GM12891 (cell line): Measurements from ENCODE around the gene LAMB4. TPM values are rescaled to one million over a fixed set of nuclear protein-coding genes. Genes with fewer than 3 reads are reported as not detected.

Source experiments
- DNase-seq: peaks from one replicate; pipeline ENCODE4 v3.0.0; 2011; ENCODE audit warnings: low spot score; ENCODE audit not compliant: insufficient read length
- FAIRE-seq: peaks from 2 replicates; lab custom pipeline; 2011; peaks lifted over from hg19 to GRCh38; lab: Jason Lieb, UNC
- PAX5 ChIP-seq: IDR thresholded peaks from 2 replicates; pipeline ENCODE4 v1.6.1; 2011; ENCODE audit warnings: low read length, moderate library complexity, mild to moderate bottlenecking; ENCODE audit not compliant: insufficient read depth, severe bottlenecking
- POLR2A ChIP-seq: IDR thresholded peaks from 2 replicates; pipeline ENCODE4 v1.6.1; 2011; ENCODE audit warnings: low read depth, low read length, control low read depth
- POLR2AphosphoS5 ChIP-seq: IDR thresholded peaks from 2 replicates; pipeline ENCODE4 v1.6.1; 2011; ENCODE audit warnings: low read depth, low read length, control low read depth
- POU2F2 ChIP-seq: IDR thresholded peaks from 2 replicates; pipeline ENCODE4 v1.6.1; 2011; ENCODE audit warnings: low read depth, mild to moderate bottlenecking, control low read depth, low read length, moderate library complexity
- SPI1 ChIP-seq: IDR thresholded peaks from 2 replicates; pipeline ENCODE4 v1.6.1; 2011; ENCODE audit warnings: low read depth, low read length, control low read depth
- TAF1 ChIP-seq: IDR thresholded peaks from 2 replicates; pipeline ENCODE4 v1.6.1; 2011; ENCODE audit warnings: low read depth, low read length, control low read depth
- polyA plus RNA-seq: library from polyadenylated mRNA; unstranded; fragments of >200 nt; gene quantifications from one replicate; pipeline ENCODE4 v1.2.1, GENCODE V29; 2012; ENCODE audit warnings: low read depth, missing spikeins, inconsistent platforms; ENCODE audit not compliant: missing spikeins

LAMB4 gene
- polyA plus RNA-seq, result 0.06 TPM

- DNase-seq (no peak), FAIRE-seq (no peak)
- no peak for TF ChIP-seq POLR2AphosphoS5
Observed at GRCh38 chr7:108130261-108130660, at the start of gene LAMB4. LAMB4 (minus strand) TSS chr7:108130361; CDS start chr7:108123164, 7,197 bp downstream.

GRCh38 chr7:108178398-108178797 lies 48.2 kb upstream of the LAMB4 start:
- FAIRE-seq (no peak), DNase-seq (no peak)
- no peak for TF ChIP-seq POLR2A
- no peak for TF ChIP-seq TAF1
- no peak for TF ChIP-seq SPI1
- no peak for TF ChIP-seq POU2F2
- TF ChIP-seq PAX5, result no peak
- TF ChIP-seq POLR2AphosphoS5, result no peak

GRCh38 chr7:108171164-108171563 lies 41.0 kb upstream of the LAMB4 start:
- TF ChIP-seq POU2F2 (no peak), POLR2AphosphoS5 (no peak), TAF1 (no peak), PAX5 (no peak), POLR2A (no peak), SPI1 (no peak)
- FAIRE-seq, result no peak
- DNase-seq, result no peak

GRCh38 chr7:108170251-108170650 lies 40.1 kb upstream of the LAMB4 start:
- no peak for TF ChIP-seq POU2F2
- no peak for TF ChIP-seq POLR2AphosphoS5
- TF ChIP-seq PAX5, result no peak
- TF ChIP-seq SPI1, result no peak
- TF ChIP-seq TAF1, result no peak
- DNase-seq (no peak), FAIRE-seq (no peak)

GRCh38 chr7:108167460-108167859 lies 37.3 kb upstream of the LAMB4 start:
- DNase-seq, result no peak
- FAIRE-seq, result no peak
- TF ChIP-seq TAF1 (no peak), POLR2A (no peak), PAX5 (no peak), POU2F2 (no peak), POLR2AphosphoS5 (no peak), SPI1 (no peak)

- TF ChIP-seq PAX5, result no peak
- TF ChIP-seq POU2F2, result no peak
- no peak for TF ChIP-seq TAF1
- no peak for TF ChIP-seq POLR2AphosphoS5
- no peak for TF ChIP-seq SPI1
- no peak for TF ChIP-seq POLR2A
- no peak for DNase-seq
- FAIRE-seq, result no peak
Observed at GRCh38 chr7:108166687-108167086, 36.5 kb upstream of the LAMB4 start.

- TF ChIP-seq PAX5 (no peak), TAF1 (no peak), SPI1 (no peak), POLR2AphosphoS5 (no peak), POU2F2 (no peak), POLR2A (no peak)
- DNase-seq, result no peak
- FAIRE-seq, result no peak
Observed at GRCh38 chr7:108165723-108166122, 35.6 kb upstream of the LAMB4 start.

GRCh38 chr7:108164946-108165345 lies 34.8 kb upstream of the LAMB4 start:
- DNase-seq (no peak), FAIRE-seq (no peak)
- no peak for TF ChIP-seq POLR2AphosphoS5
- no peak for TF ChIP-seq POU2F2
- TF ChIP-seq POLR2A, result no peak
- no peak for TF ChIP-seq PAX5
- TF ChIP-seq SPI1, result no peak
- TF ChIP-seq TAF1, result no peak

GRCh38 chr7:108164342-108164741 lies 34.2 kb upstream of the LAMB4 start:
- TF ChIP-seq POLR2A (no peak), POLR2AphosphoS5 (no peak), SPI1 (no peak), TAF1 (no peak), PAX5 (no peak)
- DNase-seq (no peak), FAIRE-seq (no peak)

GRCh38 chr7:108158776-108159175 lies 28.6 kb upstream of the LAMB4 start:
- TF ChIP-seq POLR2A (no peak), PAX5 (no peak), SPI1 (no peak), POU2F2 (no peak), POLR2AphosphoS5 (no peak), TAF1 (no peak)
- FAIRE-seq, result no peak
- DNase-seq, result no peak

- no peak for FAIRE-seq
- TF ChIP-seq SPI1, result no peak
- TF ChIP-seq POU2F2, result no peak
- TF ChIP-seq TAF1, result no peak
- no peak for TF ChIP-seq POLR2AphosphoS5
- TF ChIP-seq POLR2A, result no peak
- no peak for TF ChIP-seq PAX5
- DNase-seq, result no peak
Observed at GRCh38 chr7:108157606-108158335, 27.6 kb upstream of the LAMB4 start.
